NCI-H2029 (cell line): ENCODE measurements around the gene CKM.

Experiments used
- DNase-seq: peaks from one replicate; lab custom pipeline; 2025; lab: John Stamatoyannopoulos, UW

The CKM gene

GRCh38 chr19:45322744-45323281 lies at the start of gene CKM:
Gene CKM (minus strand): TSS chr19:45322875. CDS start chr19:45319713, 3,162 bp downstream.
- no peak for DNase-seq

GRCh38 chr19:45370410-45371204 lies 47.9 kb upstream of the CKM start, which contains the start of gene ERCC2:
Gene ERCC2 (minus strand): TSS chr19:45370573. CDS start chr19:45370540, 33 bp downstream.
- peak; percentile 97 for DNase-seq

GRCh38 chr19:45368737-45369340 lies 46.2 kb upstream of the CKM start:
- DNase-seq = no peak

GRCh38 chr19:45368127-45368526 lies 45.5 kb upstream of the CKM start:
- DNase-seq = no peak

DNA sequence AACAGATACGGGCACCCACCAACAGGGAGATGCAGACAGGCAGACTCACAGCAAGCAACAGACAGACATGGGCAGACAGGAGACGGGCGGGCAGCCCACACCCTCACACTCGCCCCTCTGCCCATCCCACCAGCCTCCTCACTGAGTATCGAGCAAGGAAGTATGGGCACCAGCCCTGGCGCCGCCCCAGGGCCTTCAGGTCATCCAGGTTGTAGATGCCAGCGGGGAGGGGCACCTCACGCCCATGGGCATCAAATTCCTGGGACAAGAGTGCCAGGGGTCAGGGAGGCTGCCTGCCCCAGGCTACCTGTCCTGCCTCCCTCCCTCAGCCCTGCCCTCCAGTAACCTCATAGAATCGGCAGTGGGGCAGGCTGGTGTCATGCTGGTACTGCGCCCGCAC lies 42.0 kb upstream of the CKM start:
- no peak for DNase-seq

- DNase-seq = no peak
Observed at GRCh38 chr19:45363861-45364459, 41.3 kb upstream of the CKM start.

GRCh38 chr19:45362291-45362690 lies 39.6 kb upstream of the CKM start:
- no peak for DNase-seq

- DNase-seq = no peak
Observed at GRCh38 chr19:45361608-45362007, 38.9 kb upstream of the CKM start.

GRCh38 chr19:45358213-45358792 lies 35.6 kb upstream of the CKM start:
- no peak for DNase-seq

DNA sequence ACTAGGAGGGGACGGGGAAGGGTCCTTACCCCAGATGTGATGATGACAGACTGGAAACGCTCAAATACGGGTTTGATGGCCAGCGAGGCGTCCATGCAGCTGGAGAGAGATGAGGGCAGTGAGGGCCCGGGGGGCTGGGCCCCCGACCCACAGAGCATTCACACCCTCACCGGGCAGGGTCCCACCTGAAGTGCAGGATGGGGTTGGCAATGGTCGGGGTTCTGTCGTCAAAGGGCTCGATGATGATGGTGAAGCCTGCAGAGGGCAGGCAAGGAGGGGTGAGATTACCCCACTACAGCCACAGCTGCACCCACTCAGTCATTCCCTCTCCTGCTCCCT lies 34.7 kb upstream of the CKM start:
- no peak for DNase-seq

DNA sequence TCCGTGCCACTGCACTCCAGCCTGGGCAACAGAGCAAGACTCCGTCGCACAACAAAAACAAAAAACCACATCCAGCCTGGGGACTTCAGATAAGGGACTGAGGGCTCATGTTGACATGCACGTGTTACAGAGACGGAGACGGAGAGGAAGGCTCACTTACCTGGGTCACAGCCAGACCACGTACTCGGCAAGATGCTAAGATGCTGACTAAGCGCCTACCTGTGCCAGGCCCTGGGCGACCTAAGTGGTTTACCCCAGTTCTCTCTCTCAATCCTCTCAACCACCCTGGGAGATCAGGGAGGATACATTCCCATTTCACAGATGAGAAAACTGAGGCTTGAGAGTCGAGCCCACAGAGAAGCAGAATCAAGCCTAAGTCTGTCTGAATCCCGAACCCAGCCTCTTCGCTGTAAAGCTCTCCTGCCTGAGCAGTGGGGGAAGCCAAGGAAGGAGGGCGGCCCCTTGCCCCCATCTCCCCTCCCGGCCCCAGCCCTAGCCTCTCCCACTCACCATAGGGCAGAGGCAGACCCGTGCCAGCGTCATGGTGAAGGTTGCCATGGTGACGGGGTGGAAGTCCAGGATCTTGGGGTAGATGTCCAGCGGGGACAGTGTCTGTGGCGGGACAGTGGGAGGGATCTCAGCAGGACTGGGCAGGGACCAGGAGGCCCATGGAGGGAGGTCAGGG lies 34.2 kb upstream of the CKM start:
- no peak for DNase-seq

DNA sequence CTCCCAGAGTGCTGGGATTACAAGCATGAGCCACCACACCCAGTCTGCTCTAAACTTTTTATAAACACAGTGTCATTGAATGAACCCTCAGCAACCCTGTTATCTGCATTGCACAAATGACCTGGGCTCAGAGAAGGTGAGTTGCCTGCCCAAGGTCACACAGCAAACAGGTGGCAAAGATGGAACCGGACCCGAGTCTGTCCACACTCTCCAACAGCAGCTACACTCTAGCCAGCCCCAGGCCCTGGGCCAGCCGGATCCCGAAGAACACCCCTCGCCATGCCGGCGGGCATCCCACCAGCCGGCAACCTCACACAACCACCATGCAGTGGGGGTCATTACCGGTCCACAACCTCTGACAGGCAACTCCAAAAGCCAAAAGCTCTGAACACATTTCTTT lies 33.2 kb upstream of the CKM start:
- no peak for DNase-seq

DNA sequence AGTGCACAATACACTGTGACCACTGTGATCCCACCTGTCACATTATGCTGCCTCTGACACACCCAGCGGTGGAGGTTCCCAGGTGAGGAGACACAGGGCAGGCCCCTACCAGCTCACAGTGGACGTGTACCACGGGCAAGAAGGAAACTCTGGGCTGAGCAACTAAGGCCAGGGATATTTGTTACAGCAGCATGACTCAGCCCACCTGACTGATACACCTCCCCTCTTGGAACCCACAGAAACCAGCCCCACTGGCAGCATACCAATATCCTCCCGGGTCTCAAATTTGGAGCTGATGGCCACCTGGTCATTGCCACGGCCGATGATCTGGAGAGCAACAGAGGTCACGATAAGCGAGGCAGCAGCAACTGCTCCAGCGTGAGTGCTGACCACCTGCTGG lies 32.7 kb upstream of the CKM start:
- no peak for DNase-seq

GRCh38 chr19:45354241-45354842 lies 31.7 kb upstream of the CKM start:
- DNase-seq = no peak

- DNase-seq = no peak
Observed at GRCh38 chr19:45352914-45353796, 30.5 kb upstream of the CKM start.

DNA sequence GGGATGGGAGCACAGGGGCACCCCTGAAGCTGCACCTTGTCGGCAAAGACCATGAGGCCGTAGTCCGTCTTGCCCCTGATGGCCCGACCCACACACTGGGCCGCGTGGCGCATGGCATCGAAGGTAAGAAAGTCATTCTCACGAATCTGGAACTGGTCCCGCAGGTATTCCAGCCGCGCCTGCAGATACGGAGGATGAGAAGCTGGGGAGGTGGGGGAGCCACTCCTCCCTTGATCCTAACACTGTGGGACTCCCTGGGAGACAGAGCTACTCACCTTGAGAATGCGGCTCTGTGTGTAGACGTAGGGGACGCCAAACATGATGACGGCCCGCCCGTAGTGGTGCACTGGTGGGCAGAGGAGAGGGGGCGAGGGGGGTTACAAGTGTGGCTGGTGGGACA lies 29.8 kb upstream of the CKM start:
- no peak for DNase-seq

- no peak for DNase-seq
Observed at GRCh38 chr19:45352062-45352461, 29.4 kb upstream of the CKM start.

DNA sequence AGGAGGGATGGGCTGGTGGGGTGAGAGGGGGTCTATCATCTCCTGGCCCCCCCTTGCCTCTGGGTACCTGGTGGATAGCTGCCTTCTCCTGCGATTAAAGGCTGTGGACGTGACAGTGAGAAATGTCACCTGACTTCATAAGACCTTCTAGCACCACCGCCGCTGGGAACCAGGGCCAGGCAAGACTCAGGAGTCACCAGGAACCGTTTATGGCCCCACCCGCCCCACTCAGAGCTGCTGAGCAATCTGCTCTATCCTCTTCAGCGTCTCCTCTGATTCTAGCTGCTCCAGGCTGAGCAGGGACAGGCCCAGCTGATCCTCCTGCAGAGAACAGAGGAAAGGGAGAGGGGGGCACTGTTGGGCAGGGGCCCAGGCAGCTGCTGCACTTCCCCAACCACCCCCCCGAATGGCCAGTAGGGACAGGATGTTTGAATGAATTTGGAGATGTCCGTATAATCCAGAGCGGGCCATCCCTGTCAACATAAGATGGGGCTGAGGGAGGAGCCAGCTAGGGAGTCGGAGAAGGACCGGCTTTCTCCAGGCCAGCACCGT lies 28.8 kb upstream of the CKM start:
- no peak for DNase-seq

DNA sequence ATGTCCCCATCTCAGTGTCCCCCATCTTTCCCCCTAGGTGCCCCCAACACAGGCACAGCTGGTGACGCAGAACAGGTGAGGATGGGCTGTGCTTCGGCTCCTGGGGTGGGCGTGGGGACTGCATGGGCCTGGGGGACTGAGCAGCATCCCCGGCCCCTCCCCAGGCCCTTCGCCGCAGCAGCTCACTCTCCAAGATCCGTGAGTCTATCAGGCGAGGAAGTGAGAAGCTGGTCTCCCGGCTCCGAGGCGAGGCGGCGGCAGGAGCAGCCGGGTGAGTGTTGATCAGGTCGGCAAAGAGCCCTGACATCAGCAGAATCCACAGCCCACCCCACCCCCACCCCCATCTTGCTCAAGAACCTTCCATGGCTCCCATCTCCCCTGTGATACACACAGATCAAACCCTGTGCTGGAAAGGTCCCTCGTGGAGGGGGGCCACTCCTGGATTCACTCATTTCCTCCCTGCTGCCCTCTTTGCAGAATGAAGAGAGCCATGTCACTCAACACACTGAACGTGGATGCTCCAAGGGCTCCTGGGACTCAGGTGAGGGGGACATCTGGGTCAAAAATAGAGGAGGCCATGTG lies 27.9 kb upstream of the CKM start:
- no peak for DNase-seq

DNA sequence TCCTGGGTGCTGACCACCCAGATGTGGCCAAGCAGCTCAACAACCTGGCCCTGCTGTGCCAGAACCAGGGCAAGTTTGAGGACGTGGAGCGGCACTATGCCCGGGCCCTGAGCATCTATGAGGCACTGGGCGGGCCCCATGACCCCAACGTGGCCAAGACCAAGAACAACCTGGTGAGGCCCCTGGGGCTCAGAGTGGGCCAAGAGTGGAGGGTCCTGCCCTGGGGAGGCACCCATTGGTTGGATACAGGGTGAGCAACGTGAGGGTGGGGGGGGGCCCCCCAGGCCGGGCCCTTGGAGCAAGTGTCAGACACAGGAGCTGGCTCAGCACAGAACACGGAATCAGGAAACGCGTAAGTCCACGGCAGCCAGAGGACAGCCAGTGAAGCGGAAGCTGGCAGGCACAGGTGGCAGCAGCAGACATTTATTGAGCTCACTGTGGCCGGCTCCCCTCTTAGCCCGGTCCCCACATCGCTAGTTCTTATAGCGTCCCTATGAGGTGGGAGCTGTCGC lies 26.8 kb upstream of the CKM start:
- no peak for DNase-seq
